IPS-18c (cell line): ENCODE results near the gene VASN.

ENCODE experiments used
- H3K4me3 ChIP-seq: 2 replicates; pipeline ENCODE4 v1.7.0; 2013; ENCODE audit warnings: low read depth, mild to moderate bottlenecking, low read length, moderate library complexity; ENCODE audit not compliant: insufficient read depth
- H3K9me3 ChIP-seq: one replicate; pipeline ENCODE4 v1.6.1; 2013; ENCODE audit warnings: mild to moderate bottlenecking, low read length, moderate library complexity; ENCODE audit not compliant: control insufficient read depth, insufficient read depth

VASN gene

GRCh38 chr16:4347765-4348509 is 23.7 kb upstream of the VASN start:
- Histone ChIP-seq H3K4me3 (no peak overlapping the region), H3K9me3 (peaks cover 4% of the 10 kb centered on the region)

- H3K9me3 ChIP-seq = peaks cover under 1% of the 10 kb centered on the region
- H3K4me3 ChIP-seq = no peak overlapping the region
Observed at GRCh38 chr16:4349332-4349731, 22.3 kb upstream of the VASN start.

- Histone ChIP-seq H3K4me3 (peak overlapping the region; percentile 80), H3K9me3 (no peaks in the 10 kb centered on the region)
Observed at GRCh38 chr16:4350365-4350786, 21.3 kb upstream of the VASN start.

- H3K4me3 ChIP-seq = peak within 1 kb of the TSS; percentile 80
- no peaks in the 10 kb centered on the region for H3K9me3 ChIP-seq
Observed at GRCh38 chr16:4350787-4351659, 20.6 kb upstream of the VASN start, which contains the start of gene PAM16. TSS of gene PAM16 (minus strand) at chr16:4351321. CDS start at chr16:4351234, 87 bp downstream.

GRCh38 chr16:4351880-4352279 is 19.8 kb upstream of the VASN start:
- H3K4me3 ChIP-seq = no peak overlapping the region
- H3K9me3 ChIP-seq = no peaks in the 10 kb centered on the region

GRCh38 chr16:4352843-4353242 is 18.8 kb upstream of the VASN start:
- H3K4me3 ChIP-seq = no peak overlapping the region
- H3K9me3 ChIP-seq = no peaks in the 10 kb centered on the region

GRCh38 chr16:4353675-4354074 is 18.0 kb upstream of the VASN start:
- H3K4me3 ChIP-seq = no peak overlapping the region
- H3K9me3 ChIP-seq = no peaks in the 10 kb centered on the region

GRCh38 chr16:4354512-4355409 is 16.9 kb upstream of the VASN start:
- Histone ChIP-seq H3K9me3 (no peaks in the 10 kb centered on the region), H3K4me3 (no peak overlapping the region)

- Histone ChIP-seq H3K4me3 (no peak overlapping the region), H3K9me3 (no peaks in the 10 kb centered on the region)
Observed at GRCh38 chr16:4356820-4357219, 14.8 kb upstream of the VASN start.

- no peak overlapping the region for H3K4me3 ChIP-seq
Observed at GRCh38 chr16:4358236-4358635, 13.4 kb upstream of the VASN start.

GRCh38 chr16:4358831-4359561 is 12.7 kb upstream of the VASN start:
- no peaks in the 10 kb centered on the region for H3K9me3 ChIP-seq

More at GRCh38 chr16:4358236-4358635, 13.4 kb upstream of the VASN start:
- no peaks in the 10 kb centered on the region for H3K9me3 ChIP-seq

GRCh38 chr16:4359914-4360313 is 11.7 kb upstream of the VASN start:
- Histone ChIP-seq H3K9me3 (no peaks in the 10 kb centered on the region), H3K4me3 (no peak overlapping the region)

More at GRCh38 chr16:4358831-4359561, 12.7 kb upstream of the VASN start:
- no peak overlapping the region for H3K4me3 ChIP-seq

- Histone ChIP-seq H3K9me3 (no peaks in the 10 kb centered on the region), H3K4me3 (no peak overlapping the region)
Observed at GRCh38 chr16:4360538-4361021, 11.1 kb upstream of the VASN start.

GRCh38 chr16:4361033-4361943 is 10.4 kb upstream of the VASN start:
- Histone ChIP-seq H3K4me3 (no peak overlapping the region), H3K9me3 (no peaks in the 10 kb centered on the region)

GRCh38 chr16:4361944-4362311 is 9.7 kb upstream of the VASN start:
- Histone ChIP-seq H3K4me3 (no peak overlapping the region), H3K9me3 (no peaks in the 10 kb centered on the region)
